NCI-H446 treated with DMSO at 0.1 percent for 48 hours (cell line): ENCODE measurements around the gene CCDC3.
"Not testable (repeated sequence)": the region's sequence is repeated elsewhere in the genome, so short reads cannot be mapped to it uniquely, and the experiment has no call there.

Source experiments
- DNase-seq: peaks from one replicate; lab custom pipeline; 2025; lab: John Stamatoyannopoulos, UW

CCDC3 gene

GRCh38 chr10:12887780-12888179 is 113.7 kb downstream of the CCDC3 start:
- DNase-seq: no peak

- DNase-seq: no peak
These were observed 116.7 kb downstream of the CCDC3 start for GRCh38 chr10:12884851-12885250.

- no peak for DNase-seq
These were observed 121.1 kb downstream of the CCDC3 start for GRCh38 chr10:12880423-12880822.

- DNase-seq: no peak
These were observed 124.4 kb downstream of the CCDC3 start for GRCh38 chr10:12877150-12877549.

GRCh38 chr10:12876266-12876665 is 125.2 kb downstream of the CCDC3 start:
- DNase-seq: peak; percentile 76

- DNase-seq: peak; percentile 67
These were observed 126.4 kb downstream of the CCDC3 start for GRCh38 chr10:12875100-12875499.

- DNase-seq: no peak
These were observed 127.0 kb downstream of the CCDC3 start for GRCh38 chr10:12874501-12874900.

GRCh38 chr10:12873172-12873571 is 128.3 kb downstream of the CCDC3 start:
- DNase-seq: no peak

GRCh38 chr10:12872577-12872976 is 128.9 kb downstream of the CCDC3 start:
- DNase-seq: no peak

GRCh38 chr10:12869427-12869826 is 132.1 kb downstream of the CCDC3 start:
- no peak for DNase-seq

- DNase-seq: no peak
These were observed 133.3 kb downstream of the CCDC3 start for GRCh38 chr10:12868229-12868628.

- not testable (repeated sequence) for DNase-seq
These were observed 136.0 kb downstream of the CCDC3 start for GRCh38 chr10:12865515-12865914.

GRCh38 chr10:12862459-12862858 is 139.1 kb downstream of the CCDC3 start:
- DNase-seq: no peak

- DNase-seq: no peak
These were observed 146.5 kb downstream of the CCDC3 start for GRCh38 chr10:12854988-12855387.

GRCh38 chr10:12852687-12853086 is 148.8 kb downstream of the CCDC3 start:
- DNase-seq: no peak

- peak; percentile 71 for DNase-seq
These were observed 152.0 kb downstream of the CCDC3 start for GRCh38 chr10:12849319-12850181.

GRCh38 chr10:12848439-12849173 is 152.9 kb downstream of the CCDC3 start:
- no peak for DNase-seq

- no peak for DNase-seq
These were observed 154.0 kb downstream of the CCDC3 start for GRCh38 chr10:12847361-12847975.

GRCh38 chr10:12846718-12847117 is 154.8 kb downstream of the CCDC3 start:
- DNase-seq: no peak
